GM21526 (cell line): ENCODE results near the gene DLG2.
"Not testable (repeated sequence)": the region's sequence is repeated elsewhere in the genome, so short reads cannot be mapped to it uniquely, and the experiment has no call there.

Source experiments
- ATAC-seq: cut with Tn5 transposase; IDR thresholded peaks from one replicate; pipeline ENCODE4 v1.9.1; 2021; ENCODE audit warnings: moderate library complexity; ENCODE audit not compliant: unreplicated experiment, low FRiP score

DLG2 gene

GRCh38 chr11:84819128-84819527 lies 808.0 kb downstream of the DLG2 start:
- ATAC-seq = no peak

GRCh38 chr11:84817998-84818397 lies 809.1 kb downstream of the DLG2 start:
- no peak for ATAC-seq

GRCh38 chr11:84812471-84812969 lies 814.6 kb downstream of the DLG2 start:
- no peak for ATAC-seq

- ATAC-seq = no peak
Observed at GRCh38 chr11:84806354-84806753, 820.8 kb downstream of the DLG2 start.

GRCh38 chr11:84804041-84804440 lies 823.1 kb downstream of the DLG2 start:
- ATAC-seq = no peak

GRCh38 chr11:84800755-84801346 lies 826.3 kb downstream of the DLG2 start:
- no peak for ATAC-seq

- no peak for ATAC-seq
Observed at GRCh38 chr11:84799112-84799511, 828.0 kb downstream of the DLG2 start.

GRCh38 chr11:84795698-84796097 lies 831.4 kb downstream of the DLG2 start:
- no peak for ATAC-seq

GRCh38 chr11:84794663-84795443 lies 832.3 kb downstream of the DLG2 start:
- ATAC-seq = no peak

GRCh38 chr11:84793318-84793717 lies 833.8 kb downstream of the DLG2 start:
- no peak for ATAC-seq

GRCh38 chr11:84790849-84791427 lies 836.2 kb downstream of the DLG2 start:
- no peak for ATAC-seq

GRCh38 chr11:84788220-84788619 lies 838.9 kb downstream of the DLG2 start:
- ATAC-seq = no peak

GRCh38 chr11:84784158-84784557 lies 843.0 kb downstream of the DLG2 start:
- not testable (repeated sequence) for ATAC-seq

- ATAC-seq = no peak
Observed at GRCh38 chr11:84780689-84781293, 846.4 kb downstream of the DLG2 start.

GRCh38 chr11:84775503-84775902 lies 851.6 kb downstream of the DLG2 start:
- no peak for ATAC-seq

GRCh38 chr11:84763931-84764330 lies 863.2 kb downstream of the DLG2 start:
- no peak for ATAC-seq

- no peak for ATAC-seq
Observed at GRCh38 chr11:84757711-84758110, 869.4 kb downstream of the DLG2 start.

- ATAC-seq = no peak
Observed at GRCh38 chr11:84751371-84751770, 875.8 kb downstream of the DLG2 start.

GRCh38 chr11:84747871-84748270 lies 879.3 kb downstream of the DLG2 start:
- no peak for ATAC-seq

GRCh38 chr11:84740050-84740449 lies 887.1 kb downstream of the DLG2 start:
- no peak for ATAC-seq

- ATAC-seq = no peak
Observed at GRCh38 chr11:84724256-84724655, 902.9 kb downstream of the DLG2 start.
